Body of pancreas (tissue), 4 donors: ENCODE measurements around the gene KLHDC7A. TPM values are rescaled to one million over a fixed set of nuclear protein-coding genes. Genes with fewer than 3 reads are reported as not detected.

Experiments used
- ATAC-seq: fragments of 150-250 bp; one replicate; pipeline ENCODE4 v1.9.1; 2016
- DNase-seq, 4 donors: peaks; one replicate each; pipeline ENCODE4 v3.0.0-alpha.2; 2019
- H3K27ac ChIP-seq, 4 donors: fragments of 200-600 bp; sonication (generic); 1 replicate in 3 of 4; 2 replicates in 1 of 4; pipeline versions ENCODE4 v1.5.1 to v1.6.1; 2016 to 2019; ENCODE audit warnings: mild to moderate bottlenecking in 1 of 4, mixed read lengths in 1 of 4, moderate library complexity in 1 of 4
- H3K27me3 ChIP-seq, 2 donors: fragments of 200-600 bp; sonication (generic); one replicate each; pipeline ENCODE4 v1.6.0; 2016; ENCODE audit warnings: mild to moderate bottlenecking in 1 of 2
- H3K36me3 ChIP-seq, 2 donors: fragments of 200-600 bp; sonication (generic); replicated peaks in 1 of 2; 2 replicates each; pipeline ENCODE4 v1.5.1; 2016; ENCODE audit warnings: low read depth in 2 of 2; ENCODE audit not compliant: insufficient read depth in 1 of 2
- H3K4me1 ChIP-seq: fragments of 200-600 bp; sonication (generic); one replicate; pipeline ENCODE4 v1.6.0; 2016
- H3K4me3 ChIP-seq, 2 donors: fragments of 200-600 bp; sonication (generic); 1 replicate in 1 of 2; 2 replicates in 1 of 2; pipeline ENCODE4 v1.5.1; 2016 to 2019
- H3K9me3 ChIP-seq, 3 donors: fragments of 200-600 bp; sonication (generic); 1 replicate in 2 of 3; 2 replicates in 1 of 3; pipeline ENCODE4 v1.5.1; 2016
- POLR2A ChIP-seq, 3 donors: fragments of 450-650 bp; IDR thresholded peaks; one replicate each; pipeline ENCODE4 v1.6.1; 2016; ENCODE audit warnings: antibody characterized with exemption in 3 of 3, mild to moderate bottlenecking in 2 of 3
- WGBS, 2 donors: methylation state at CpG; one replicate each; pipeline ENCODE4 v1.1.5; 2017; 5-methylcytosine and 5-hydroxymethylcytosine counted together
- intact Hi-C: fragments of 100-400 bp; cut with DNase I; formaldehyde crosslinking; loops from one replicate; pipeline ENCODE4 v1.15.1; 2023
- total RNA-seq, 2 donors: library from RNA; depleted of rRNA; stranded (reverse); fragments of >200 nt; gene quantifications; one replicate each; pipeline ENCODE4 v1.1.0, GENCODE V29; 2016
- TF ChIP-seq, protein P1 (sequence below), 7 experiments: fragments of 450-650 bp in 4 of 7; fragments of 200-600 bp in 3 of 7; sonication (generic) in 3 of 7; IDR thresholded peaks; one replicate each; pipeline ENCODE4 v1.5.1; 2016 to 2019; ENCODE audit warnings: antibody characterized with exemption in 7 of 7

The KLHDC7A gene
- total RNA-seq, 2 donors from 2014 or later, result 3.6 to 5.6 TPM

DNA sequence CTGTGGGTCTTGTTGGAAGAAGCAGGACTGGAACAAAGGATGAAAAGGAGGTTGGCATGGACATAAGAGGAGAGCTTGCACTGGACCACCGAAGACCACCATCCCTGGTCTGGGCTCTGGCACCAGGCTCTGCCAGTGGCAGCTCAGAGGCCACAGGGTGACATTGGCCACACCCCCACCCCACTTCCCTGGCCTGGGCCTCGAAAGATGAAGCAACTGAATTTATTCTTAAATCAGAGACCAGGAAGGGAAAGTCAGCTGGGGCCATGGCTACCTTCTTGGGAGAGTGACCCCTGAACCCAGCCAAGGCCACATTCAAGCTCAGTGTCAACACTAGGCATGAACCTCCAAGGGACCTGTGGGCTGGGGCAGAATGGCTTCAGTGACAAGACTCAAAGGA is 4.0 kb downstream of the KLHDC7A start:
- H3K27me3 ChIP-seq, result no peaks in the 10 kb centered on the region
- TF ChIP-seq, protein P1, sequence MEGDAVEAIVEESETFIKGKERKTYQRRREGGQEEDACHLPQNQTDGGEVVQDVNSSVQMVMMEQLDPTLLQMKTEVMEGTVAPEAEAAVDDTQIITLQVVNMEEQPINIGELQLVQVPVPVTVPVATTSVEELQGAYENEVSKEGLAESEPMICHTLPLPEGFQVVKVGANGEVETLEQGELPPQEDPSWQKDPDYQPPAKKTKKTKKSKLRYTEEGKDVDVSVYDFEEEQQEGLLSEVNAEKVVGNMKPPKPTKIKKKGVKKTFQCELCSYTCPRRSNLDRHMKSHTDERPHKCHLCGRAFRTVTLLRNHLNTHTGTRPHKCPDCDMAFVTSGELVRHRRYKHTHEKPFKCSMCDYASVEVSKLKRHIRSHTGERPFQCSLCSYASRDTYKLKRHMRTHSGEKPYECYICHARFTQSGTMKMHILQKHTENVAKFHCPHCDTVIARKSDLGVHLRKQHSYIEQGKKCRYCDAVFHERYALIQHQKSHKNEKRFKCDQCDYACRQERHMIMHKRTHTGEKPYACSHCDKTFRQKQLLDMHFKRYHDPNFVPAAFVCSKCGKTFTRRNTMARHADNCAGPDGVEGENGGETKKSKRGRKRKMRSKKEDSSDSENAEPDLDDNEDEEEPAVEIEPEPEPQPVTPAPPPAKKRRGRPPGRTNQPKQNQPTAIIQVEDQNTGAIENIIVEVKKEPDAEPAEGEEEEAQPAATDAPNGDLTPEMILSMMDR (IDR thresholded peaks at IDR 0.05), result no peak
- no peak for TF ChIP-seq POLR2A (IDR thresholded peaks at IDR 0.05)
- intact Hi-C loops, result no loop called here
- WGBS, 2 donors, result 69 to 71% methylated on average over 2 of the region's 2 CpGs
- H3K27ac ChIP-seq, result no peak overlapping the region
- H3K4me1 ChIP-seq, result peaks cover 37% of the 10 kb centered on the region
- H3K9me3 ChIP-seq, result no peaks in the 10 kb centered on the region
- ATAC-seq, result no peak
- DNase-seq, result no peak
- no peak overlapping the region for H3K4me3 ChIP-seq
- H3K36me3 ChIP-seq, result no peaks in the 10 kb centered on the region

DNA sequence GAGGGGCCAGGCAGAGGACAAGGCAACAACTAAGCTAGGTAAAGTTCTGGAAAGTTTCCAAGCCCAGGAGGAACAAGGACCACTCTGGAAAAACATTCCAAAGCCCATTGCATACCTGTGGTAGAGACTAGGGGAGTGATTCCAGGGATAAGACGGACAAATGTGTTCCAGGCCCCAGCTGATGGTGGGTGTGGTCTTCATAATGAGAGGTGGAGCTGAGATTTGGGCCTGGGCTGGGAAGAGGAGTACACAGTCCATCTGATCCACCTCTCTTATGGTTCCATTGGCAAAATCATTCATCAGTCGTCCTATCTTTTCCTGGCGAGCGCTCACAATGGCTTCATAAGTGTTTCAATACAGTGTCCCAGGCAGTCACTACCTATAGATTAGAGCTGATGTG is 4.5 kb downstream of the KLHDC7A start:
- WGBS, 2 donors, result 86 to 92% methylated on average over 4 of the region's 4 CpGs
- no peak for ATAC-seq

DNA sequence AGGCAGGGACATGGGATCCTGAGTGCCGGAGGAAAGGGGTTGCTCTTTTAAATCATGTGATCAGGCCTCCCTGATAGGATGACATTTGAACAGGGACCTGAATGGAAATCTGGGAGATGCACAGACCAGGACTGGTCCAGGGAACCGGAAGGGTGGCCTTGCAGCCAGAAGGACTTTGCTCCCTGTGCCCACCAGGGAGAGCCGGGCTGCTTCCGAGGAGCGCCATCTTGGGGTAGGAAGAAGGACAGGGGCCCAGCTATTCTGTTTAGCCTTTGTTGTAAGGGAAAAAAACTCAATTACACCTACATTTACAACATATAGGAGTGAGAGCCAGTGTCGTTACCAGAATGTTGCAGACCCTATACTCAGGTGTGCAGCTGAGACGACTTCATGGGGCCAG is 5.5 kb downstream of the KLHDC7A start:
- Histone ChIP-seq H3K36me3 (no peaks in the 10 kb centered on the region), H3K9me3 (no peaks in the 10 kb centered on the region), H3K4me3 (no peak overlapping the region), H3K4me1 (peaks cover 22% of the 10 kb centered on the region), H3K27me3 (no peaks in the 10 kb centered on the region), H3K27ac (no peak overlapping the region)
- no peak for TF ChIP-seq POLR2A (IDR thresholded peaks at IDR 0.05)
- TF ChIP-seq, protein P1 (IDR thresholded peaks at IDR 0.05), result no peak
- intact Hi-C loops, result no loop called here
- ATAC-seq (no peak), DNase-seq (no peak)
- WGBS, 2 donors, result 62 to 71% methylated on average over 7 of the region's 7 CpGs

More for the DNA sequence above, 4.5 kb downstream of the KLHDC7A start:
- no peaks in the 10 kb centered on the region for H3K9me3 ChIP-seq
- intact Hi-C loops, result no loop called here
- no peak overlapping the region for H3K4me3 ChIP-seq
- DNase-seq, result no peak
- TF ChIP-seq, protein P1 (IDR thresholded peaks at IDR 0.05), result no peak
- TF ChIP-seq POLR2A (IDR thresholded peaks at IDR 0.05), result no peak
- peaks cover 32% of the 10 kb centered on the region for H3K4me1 ChIP-seq
- H3K36me3 ChIP-seq, result no peaks in the 10 kb centered on the region
- H3K27me3 ChIP-seq, result no peaks in the 10 kb centered on the region
- no peak overlapping the region for H3K27ac ChIP-seq

- H3K27me3 ChIP-seq, result no peaks in the 10 kb centered on the region
- intact Hi-C loops, result no loop called here
- no peak for DNase-seq
- 95 to 100% methylated on average over 2 of the region's 2 CpGs for WGBS, 2 donors
- no peaks in the 10 kb centered on the region for H3K9me3 ChIP-seq
- no peak overlapping the region for H3K4me3 ChIP-seq
- no peak overlapping the region for H3K27ac ChIP-seq
- TF ChIP-seq, protein P1 (IDR thresholded peaks at IDR 0.05), result no peak
- no peak for TF ChIP-seq POLR2A (IDR thresholded peaks at IDR 0.05)
- no peaks in the 10 kb centered on the region for H3K4me1 ChIP-seq
- no peaks in the 10 kb centered on the region for H3K36me3 ChIP-seq
- no peak for ATAC-seq
These were observed 8.8 kb downstream of the KLHDC7A start for GRCh38 chr1:18489417-18490143.

- 69 to 70% methylated on average over 3 of the region's 3 CpGs for WGBS, 2 donors
- TF ChIP-seq, protein P1 (IDR thresholded peaks at IDR 0.05), result no peak
- no peak for TF ChIP-seq POLR2A (IDR thresholded peaks at IDR 0.05)
- no peak overlapping the region for H3K27ac ChIP-seq
- intact Hi-C loops, result no loop called here
- no peaks in the 10 kb centered on the region for H3K9me3 ChIP-seq
- no peak overlapping the region for H3K4me3 ChIP-seq
- H3K4me1 ChIP-seq, result no peaks in the 10 kb centered on the region
- no peaks in the 10 kb centered on the region for H3K27me3 ChIP-seq
- H3K36me3 ChIP-seq, result no peaks in the 10 kb centered on the region
- DNase-seq (no peak), ATAC-seq (no peak)
These were observed 10.4 kb downstream of the KLHDC7A start for GRCh38 chr1:18491168-18491567.
